HFFc6 (cell line): ENCODE data around the gene GNB3. TPM values are rescaled to one million over a fixed set of nuclear protein-coding genes. Genes with fewer than 3 reads are reported as not detected.

ENCODE experiments used
- DNase-seq: peaks from one replicate; pipeline ENCODE4 v3.0.0-alpha.2; 2018
- H3K27ac Mint-ChIP-seq: 2 replicates; pipeline ENCODE4 v1.8.0; 2020; ENCODE audit warnings: mild to moderate bottlenecking, mixed read lengths
- H3K27me3 Mint-ChIP-seq: 2 replicates; pipeline ENCODE4 v1.8.0; 2021; ENCODE audit warnings: mild to moderate bottlenecking, moderate library complexity, mixed read lengths; ENCODE audit not compliant: insufficient read depth
- H3K36me3 Mint-ChIP-seq: 2 replicates; pipeline ENCODE4 v1.8.0; 2021; ENCODE audit warnings: low read depth, mixed read lengths
- H3K4me1 Mint-ChIP-seq: 2 replicates; pipeline ENCODE4 v1.8.0; 2020; ENCODE audit warnings: low read depth, mixed read lengths
- H3K4me3 Mint-ChIP-seq: 2 replicates; pipeline ENCODE4 v1.8.0; 2020; ENCODE audit warnings: mild to moderate bottlenecking, moderate library complexity, mixed read lengths
- H3K9me3 Mint-ChIP-seq: 2 replicates; pipeline ENCODE4 v1.8.0; 2020; ENCODE audit warnings: mild to moderate bottlenecking, mixed read lengths
- CTCF ChIP-seq: fragments of 200-600 bp; sonication (generic); IDR thresholded peaks from 2 replicates; pipeline ENCODE4 v1.5.0; 2021; ENCODE audit warnings: antibody characterized with exemption, mild to moderate bottlenecking
- total RNA-seq, 6 experiments: library from RNA; stranded (reverse); fragmentation: NEBNext Ultra II Directional; extraction: Animal tissue kit (Norgen Biotek cat#: 25700); gene quantifications; 2 replicates in 1 of 6; 3 replicates in 5 of 6; pipeline ENCODE4 v1.2.3, GENCODE V29; 2021

Gene GNB3
- total RNA-seq, 6 experiments from 2014 or later = 4.3 to 7.2 (median 6.3) TPM

GRCh38 chr12:6817098-6817497, 23.6 kb upstream of the GNB3 start:
- Mint-ChIP-seq H3K36me3 (no peaks in the 10 kb centered on the region), H3K4me3 (no peak overlapping the region), H3K4me1 (peaks cover 23% of the 10 kb centered on the region), H3K27me3 (peaks cover 39% of the 10 kb centered on the region), H3K9me3 (no peaks in the 10 kb centered on the region), H3K27ac (no peak overlapping the region)
- no peak for DNase-seq
- TF ChIP-seq CTCF = no peak

GRCh38 chr12:6817662-6818157, 23.0 kb upstream of the GNB3 start:
- Mint-ChIP-seq H3K4me3 (no peak overlapping the region), H3K9me3 (no peaks in the 10 kb centered on the region), H3K4me1 (peaks cover 29% of the 10 kb centered on the region), H3K36me3 (no peaks in the 10 kb centered on the region), H3K27me3 (peaks cover 40% of the 10 kb centered on the region), H3K27ac (no peak overlapping the region)
- no peak for DNase-seq
- TF ChIP-seq CTCF = no peak

- peaks cover 34% of the 10 kb centered on the region for H3K4me1 Mint-ChIP-seq
- no peaks in the 10 kb centered on the region for H3K36me3 Mint-ChIP-seq
- no peak overlapping the region for H3K27ac Mint-ChIP-seq
- no peaks in the 10 kb centered on the region for H3K9me3 Mint-ChIP-seq
- peaks cover 44% of the 10 kb centered on the region for H3K27me3 Mint-ChIP-seq
- no peak overlapping the region for H3K4me3 Mint-ChIP-seq
- no peak for DNase-seq
- TF ChIP-seq CTCF = no peak
These were observed 22.5 kb upstream of the GNB3 start for GRCh38 chr12:6818222-6818621.

GRCh38 chr12:6818645-6819044, 22.1 kb upstream of the GNB3 start:
- no peak overlapping the region for H3K27ac Mint-ChIP-seq
- H3K4me3 Mint-ChIP-seq = no peak overlapping the region
- peaks cover 44% of the 10 kb centered on the region for H3K27me3 Mint-ChIP-seq
- H3K9me3 Mint-ChIP-seq = no peaks in the 10 kb centered on the region
- no peak for DNase-seq
- TF ChIP-seq CTCF = no peak
- H3K36me3 Mint-ChIP-seq = no peaks in the 10 kb centered on the region
- H3K4me1 Mint-ChIP-seq = peaks cover 36% of the 10 kb centered on the region

- H3K27ac Mint-ChIP-seq = no peak overlapping the region
- DNase-seq = no peak
- H3K27me3 Mint-ChIP-seq = peaks cover 44% of the 10 kb centered on the region
- no peak for TF ChIP-seq CTCF
- no peaks in the 10 kb centered on the region for H3K36me3 Mint-ChIP-seq
- no peaks in the 10 kb centered on the region for H3K9me3 Mint-ChIP-seq
- no peak overlapping the region for H3K4me3 Mint-ChIP-seq
- H3K4me1 Mint-ChIP-seq = peaks cover 36% of the 10 kb centered on the region
These were observed 21.4 kb upstream of the GNB3 start for GRCh38 chr12:6819106-6820030.
